Ramos (cell line): ENCODE data around the gene UBE2V1.
"Not testable (repeated sequence)": the region's sequence is repeated elsewhere in the genome, so short reads cannot be mapped to it uniquely, and the experiment has no call there.

Source experiments
- in situ Hi-C: fragments of 300-500 bp; cut with MboI; formaldehyde crosslinking; loops from one replicate; pipeline ENCODE4 v1.14.3; 2022; ENCODE audit warnings: low sequenced_read_pairs; ENCODE audit not compliant: unreplicated experiment

UBE2V1 gene

DNA sequence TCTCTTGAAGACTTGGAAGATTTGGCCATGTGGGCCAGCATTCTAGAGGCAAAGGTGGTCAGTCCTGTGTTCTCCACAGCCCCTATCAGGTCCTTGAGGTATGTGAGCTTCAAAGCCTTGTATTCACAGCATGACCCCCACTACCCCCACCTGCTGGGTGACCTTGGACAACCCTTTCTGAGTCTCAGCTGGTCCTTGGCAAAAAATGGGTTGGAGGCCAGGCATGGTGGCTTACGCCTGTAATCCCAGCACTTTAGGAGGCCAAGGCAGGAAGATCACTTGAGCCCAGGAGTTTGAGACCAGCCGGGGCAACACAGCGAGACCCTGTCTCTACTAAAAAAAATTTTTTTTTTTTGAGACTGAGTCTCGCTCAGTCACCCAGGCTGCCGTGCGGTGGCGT, 42.6 kb downstream of the UBE2V1 start:
- in situ Hi-C loops, result loop anchor here (5.0 kb wide), 1 partner anchor 88 kb away; the partner anchor contains the start of gene SNAI1

DNA sequence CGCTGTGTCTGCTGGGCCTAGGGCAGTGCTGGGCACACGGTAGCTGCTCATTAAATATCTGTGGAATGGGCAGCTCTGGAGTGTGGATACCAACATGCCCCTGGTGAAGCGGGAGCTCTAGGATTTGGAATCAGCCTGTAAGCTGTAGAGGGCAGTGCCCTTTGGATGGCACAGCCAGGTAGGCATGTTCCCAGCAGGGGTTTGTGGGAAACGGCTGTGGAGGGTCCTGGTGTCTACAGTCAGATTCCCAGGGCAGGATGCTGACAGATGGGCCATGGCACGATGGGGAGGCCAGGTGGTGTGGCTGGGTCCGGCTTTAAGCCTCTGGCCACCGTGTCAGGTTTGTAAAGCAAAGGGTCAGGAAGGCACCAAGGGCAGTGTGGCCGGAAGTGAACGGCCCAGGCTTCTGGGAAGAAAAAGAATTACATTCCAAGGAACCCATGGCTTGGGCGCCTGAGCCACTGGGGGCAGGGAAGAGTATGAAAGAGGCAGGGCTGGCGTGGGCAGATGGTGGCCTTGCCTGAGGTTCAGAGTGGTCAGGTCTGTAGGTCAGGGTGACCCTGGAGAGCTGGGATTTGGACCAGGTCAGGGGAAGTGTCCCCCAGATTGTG, 44.8 kb downstream of the UBE2V1 start:
- in situ Hi-C loops, result no loop called here

DNA sequence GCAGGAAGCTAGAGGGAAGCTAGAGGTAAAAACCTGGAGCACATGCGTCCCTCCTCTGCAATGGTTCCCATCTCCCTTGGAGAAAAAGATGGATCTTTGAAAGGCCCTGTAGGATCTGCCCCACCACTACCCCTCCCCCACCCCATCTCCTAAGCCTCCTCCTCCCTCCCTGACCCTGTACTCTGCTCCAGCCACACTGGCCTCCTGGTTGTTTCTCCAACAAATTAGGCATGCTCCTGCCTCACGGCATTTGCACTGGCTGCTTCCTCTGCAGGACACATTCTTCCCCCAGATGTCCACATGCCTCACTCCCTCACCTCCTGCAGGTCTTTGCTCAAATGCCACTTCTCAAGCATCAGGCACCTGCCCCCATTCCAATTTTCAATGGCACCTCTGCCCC, 45.5 kb downstream of the UBE2V1 start:
- in situ Hi-C loops, result no loop called here

DNA sequence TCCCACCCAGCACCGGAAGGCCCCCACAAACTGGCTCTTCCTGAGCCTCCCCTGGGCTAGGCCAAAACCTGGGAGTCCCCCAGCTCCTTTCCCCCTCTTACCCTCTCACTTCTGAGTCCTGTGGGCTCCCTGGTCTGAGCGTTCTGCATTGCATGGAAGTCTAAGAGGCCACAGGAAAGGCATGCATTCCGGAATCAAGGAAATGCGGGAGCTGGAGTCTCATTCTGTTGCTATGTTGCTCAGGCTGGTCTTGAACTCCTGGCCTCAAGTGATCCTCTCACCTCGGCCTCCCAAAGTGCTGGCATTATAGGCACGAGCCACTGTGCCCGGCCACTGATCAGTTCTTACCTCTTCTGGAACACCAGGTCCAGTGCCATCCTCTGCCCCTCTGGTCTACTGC, 45.9 kb downstream of the UBE2V1 start:
- in situ Hi-C loops, result no loop called here

DNA sequence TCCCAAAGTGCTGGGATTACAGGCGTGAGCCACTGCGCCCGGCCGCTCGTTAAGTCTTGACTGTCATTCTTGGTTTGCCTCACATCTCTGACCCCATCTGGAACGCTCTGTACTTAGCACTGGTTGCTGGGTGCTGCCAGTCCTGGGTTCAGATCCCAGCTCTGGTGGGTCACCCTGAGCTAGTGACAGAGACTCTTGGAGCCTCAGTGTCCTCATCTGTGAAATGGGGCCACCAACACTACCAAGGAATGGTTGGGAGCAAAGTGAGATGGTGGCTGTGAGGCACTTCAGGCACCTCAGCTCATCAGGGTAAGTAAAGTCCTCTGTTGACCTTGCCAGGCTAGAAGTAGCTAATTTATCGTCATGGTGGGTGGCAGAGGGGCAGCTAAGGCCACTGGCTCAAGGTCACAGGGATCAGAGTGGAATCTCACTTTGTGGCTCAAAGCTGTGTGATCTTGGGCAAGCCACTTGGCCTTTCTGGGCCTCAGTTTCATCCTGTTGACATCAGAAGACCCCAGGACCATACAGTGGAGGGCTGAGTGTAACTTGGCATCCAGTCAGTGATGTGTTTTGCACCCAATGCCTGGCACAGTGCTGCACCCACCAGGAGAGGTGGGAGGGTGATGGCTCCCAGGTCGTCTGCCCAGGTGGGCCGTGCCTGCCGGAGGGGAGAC, 46.7 kb downstream of the UBE2V1 start:
- in situ Hi-C loops, result no loop called here

DNA sequence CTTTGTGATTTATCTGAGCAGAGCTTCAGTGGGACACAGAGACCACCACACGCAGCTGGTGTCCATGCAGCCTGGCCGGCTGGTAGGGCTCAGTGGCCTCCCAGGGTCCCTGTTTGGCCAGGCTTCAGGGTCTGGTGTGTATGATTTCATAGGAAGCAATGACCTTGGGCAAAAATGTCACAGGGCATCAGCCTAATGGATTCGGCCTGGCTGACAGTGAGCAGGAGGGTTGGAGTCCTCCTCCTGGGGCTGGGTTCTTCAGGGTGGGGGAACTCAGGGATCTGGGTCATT, 47.7 kb downstream of the UBE2V1 start:
- in situ Hi-C loops, result no loop called here

DNA sequence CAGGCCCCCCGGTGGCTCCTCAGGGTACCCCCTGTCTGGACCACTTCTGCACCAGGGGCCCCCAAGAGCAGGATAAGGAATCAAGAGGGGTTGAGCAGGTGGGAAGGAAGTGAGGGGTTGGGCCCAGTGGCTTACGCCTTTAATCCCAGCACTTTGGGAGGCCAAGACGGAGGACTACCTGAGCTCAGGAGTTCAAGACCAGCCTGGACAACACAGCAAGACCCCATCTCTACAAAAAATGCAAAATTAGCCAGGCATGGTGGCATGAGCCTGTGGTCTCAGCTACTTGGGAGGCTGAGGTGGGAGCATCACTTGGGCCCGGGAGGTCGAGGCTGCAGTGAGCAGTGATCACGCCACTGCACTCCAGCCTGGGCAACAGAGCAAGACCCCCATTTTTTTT, 49.2 kb downstream of the UBE2V1 start:
- in situ Hi-C loops, result not testable (repeated sequence)

DNA sequence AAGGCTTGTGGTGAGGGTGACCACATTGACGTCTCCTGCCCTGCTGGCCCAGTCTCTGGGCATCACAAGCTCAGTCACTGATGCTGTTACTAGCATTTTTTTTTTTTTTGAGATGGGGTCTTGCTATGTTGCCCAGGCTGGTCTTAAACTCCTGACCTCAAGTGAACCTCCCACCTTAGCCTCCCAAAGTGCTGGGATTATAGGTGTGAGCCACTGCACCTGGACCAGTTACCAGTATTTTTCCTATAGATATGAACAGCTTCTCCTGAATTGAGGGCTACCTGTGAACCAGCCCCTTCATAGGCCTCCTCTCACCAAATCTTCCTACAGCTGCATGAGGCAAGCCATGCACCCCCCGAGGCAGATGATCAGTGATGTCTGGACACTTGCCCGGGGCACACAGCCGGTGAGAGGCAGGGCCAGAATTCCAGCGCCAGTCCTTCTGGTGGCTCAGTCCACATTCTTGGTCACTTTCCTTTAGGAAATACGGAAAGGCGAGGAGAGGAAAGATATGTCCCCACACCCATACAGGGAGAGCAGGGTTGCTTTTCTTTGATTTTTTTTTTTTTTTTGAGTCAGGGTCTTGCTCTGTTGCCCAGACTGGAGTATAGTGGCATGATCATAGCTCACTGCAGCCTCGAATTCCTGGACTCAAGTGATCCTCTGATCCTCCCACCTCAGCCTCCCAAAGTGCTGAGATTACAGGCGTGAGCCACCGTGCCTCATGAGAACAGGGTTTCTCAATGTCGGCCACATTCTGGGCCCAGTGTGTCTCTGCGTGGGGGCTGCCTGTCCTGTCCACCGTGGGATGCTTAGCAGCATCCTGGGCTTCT, 50.7 kb downstream of the UBE2V1 start:
- in situ Hi-C loops, result no loop called here

DNA sequence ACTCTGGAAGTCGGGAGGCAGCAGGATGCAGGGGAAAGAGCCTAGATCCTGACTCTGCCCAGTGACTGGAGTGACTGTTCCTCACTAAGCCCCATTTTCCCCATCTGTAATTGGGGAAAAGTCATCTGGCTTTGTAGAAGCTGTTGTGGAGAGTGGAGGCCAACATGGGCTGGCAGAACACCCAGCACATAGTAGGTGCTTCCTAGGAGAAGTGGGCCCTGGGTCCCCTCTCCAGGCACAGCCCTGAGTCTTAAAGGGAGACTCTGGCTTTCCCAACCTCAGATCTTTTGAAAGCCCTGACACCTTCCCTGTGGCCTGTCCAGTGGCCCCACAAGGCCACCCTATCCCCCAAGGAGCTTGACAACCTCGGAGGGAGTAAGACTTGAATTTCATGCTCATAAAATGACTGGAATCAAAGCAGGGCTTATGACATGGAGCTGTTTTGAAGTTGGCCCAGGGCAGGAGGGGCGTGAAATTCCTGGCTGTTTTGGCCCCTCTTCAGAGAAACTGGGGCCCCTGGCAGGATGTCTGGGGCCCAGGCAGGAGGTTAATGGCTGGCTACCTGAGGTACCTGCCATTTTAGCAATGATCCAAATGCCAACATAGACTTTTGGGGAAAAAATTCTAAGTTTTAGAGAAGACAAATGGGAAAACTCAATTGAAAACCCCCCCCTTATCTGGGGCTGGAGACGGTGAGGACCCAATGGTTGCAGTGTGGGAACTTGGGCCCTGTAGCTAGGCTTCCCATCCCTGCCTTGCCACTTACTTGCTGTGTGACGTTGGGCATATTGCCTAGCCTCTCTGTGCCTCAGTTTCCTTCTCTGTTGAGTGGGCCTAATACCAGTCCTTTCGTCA, 51.6 kb downstream of the UBE2V1 start:
- in situ Hi-C loops, result no loop called here

DNA sequence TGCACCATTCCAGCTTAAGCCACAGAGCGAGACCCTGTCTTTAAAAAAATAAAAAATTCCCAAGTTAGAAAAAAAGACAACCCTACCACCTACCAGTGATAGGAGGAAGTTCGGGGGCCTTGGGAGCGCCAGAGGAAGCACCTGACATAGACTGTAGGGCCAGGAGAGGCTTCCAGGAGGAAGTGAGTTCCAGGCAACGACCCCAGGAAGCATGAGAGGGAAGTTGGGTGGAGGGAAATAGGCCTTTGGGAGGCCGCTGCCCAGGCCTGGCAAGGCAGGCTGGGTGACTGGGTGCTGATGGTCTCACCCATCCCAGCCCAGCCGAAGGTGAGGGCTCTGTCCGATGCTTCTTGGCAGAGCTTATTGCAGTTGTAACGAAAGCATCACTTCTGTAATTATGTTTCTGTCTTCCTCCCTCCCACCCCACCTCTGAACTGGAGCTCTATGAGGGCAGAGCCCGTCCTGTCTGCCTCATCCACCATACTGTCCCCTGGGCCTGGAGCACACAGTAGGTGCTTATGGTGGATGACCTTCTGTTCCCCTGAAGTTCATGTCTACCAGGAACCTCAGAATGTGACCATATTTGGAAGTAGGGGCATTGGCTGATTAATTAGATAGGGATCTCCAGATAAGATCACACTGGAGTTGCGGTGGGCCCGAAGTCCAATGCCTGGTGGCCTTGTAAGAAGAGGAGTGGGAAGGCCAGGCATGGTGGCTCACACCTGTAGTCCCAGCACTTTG, 54.1 kb downstream of the UBE2V1 start:
- in situ Hi-C loops, result no loop called here

DNA sequence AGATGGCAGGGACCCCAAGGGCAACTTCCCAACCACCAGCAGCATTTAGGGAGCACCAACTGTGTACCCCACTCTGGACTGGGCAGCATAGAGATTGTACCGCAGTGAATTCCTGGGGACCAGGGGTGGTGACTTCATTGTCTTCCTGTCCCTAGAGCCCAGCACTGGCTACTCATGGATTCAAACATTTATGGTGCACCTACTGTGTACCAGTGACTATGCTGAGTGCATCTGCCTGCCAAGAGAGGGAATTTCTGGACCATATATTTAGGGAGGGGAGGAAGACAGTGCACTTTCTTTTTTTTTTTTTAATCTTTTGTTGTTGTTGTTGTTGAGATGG, 55.3 kb downstream of the UBE2V1 start:
- in situ Hi-C loops, result no loop called here

DNA sequence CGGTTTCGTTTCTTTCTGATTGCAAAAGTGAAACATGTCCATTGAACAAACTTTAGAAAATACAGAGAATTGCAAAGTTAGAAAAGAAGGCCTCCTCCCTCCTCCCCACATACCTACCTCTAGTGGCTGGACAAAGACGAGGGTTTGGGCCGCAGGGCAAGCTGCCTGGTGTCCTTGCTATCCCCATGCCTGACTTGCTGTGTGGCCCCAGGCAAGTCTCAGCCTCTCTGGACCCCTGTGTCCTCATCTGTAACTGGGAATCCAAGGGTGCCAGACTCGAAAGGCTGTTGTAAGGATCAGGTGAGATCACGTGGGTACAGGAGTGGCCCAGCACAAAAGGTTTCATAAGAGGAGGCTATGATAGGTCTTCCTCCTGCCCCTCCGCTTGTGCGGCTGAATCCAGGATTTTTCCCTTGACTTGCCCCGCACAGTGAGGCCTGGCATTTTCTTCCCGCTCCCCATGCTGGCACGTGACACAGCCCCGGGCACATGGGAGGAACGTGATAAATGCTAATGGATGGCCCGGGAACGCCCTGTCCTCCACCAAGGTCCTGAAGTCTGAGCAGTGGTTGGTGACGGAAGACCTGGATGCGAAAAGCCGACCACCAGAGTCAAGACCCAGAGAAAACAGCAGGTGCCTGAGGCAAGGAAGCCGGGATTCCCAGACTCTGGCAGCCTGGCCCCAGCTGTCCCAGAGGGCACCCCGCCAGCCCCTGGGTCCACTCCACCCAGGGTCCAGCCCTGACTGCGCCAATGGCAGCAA, 55.8 kb downstream of the UBE2V1 start:
- in situ Hi-C loops, result no loop called here

DNA sequence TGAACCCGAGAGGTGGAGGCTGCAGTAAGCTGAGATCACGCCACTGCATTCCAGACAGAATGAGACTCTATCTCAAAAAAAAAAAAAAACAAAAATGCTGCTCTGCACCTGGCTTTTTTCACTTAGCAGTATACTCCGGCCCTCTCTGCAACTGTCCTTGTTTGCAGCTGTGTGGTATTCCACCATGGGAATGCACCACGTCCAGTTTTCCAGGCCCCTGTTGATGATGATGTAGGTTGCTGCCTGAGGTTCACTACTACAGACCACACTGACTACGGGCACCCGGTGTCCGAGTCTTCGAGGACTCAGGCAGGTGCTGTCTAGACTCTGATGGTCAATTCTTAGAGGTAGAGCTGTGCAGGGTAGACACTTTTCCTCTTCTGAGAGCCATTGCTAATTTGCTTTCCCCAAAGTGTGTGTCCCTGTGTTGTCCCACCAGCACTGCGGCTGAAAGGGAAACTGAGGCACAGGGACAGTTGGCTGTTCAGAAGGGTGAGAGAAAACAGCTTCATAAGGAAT, 56.5 kb downstream of the UBE2V1 start:
- in situ Hi-C loops, result no loop called here

DNA sequence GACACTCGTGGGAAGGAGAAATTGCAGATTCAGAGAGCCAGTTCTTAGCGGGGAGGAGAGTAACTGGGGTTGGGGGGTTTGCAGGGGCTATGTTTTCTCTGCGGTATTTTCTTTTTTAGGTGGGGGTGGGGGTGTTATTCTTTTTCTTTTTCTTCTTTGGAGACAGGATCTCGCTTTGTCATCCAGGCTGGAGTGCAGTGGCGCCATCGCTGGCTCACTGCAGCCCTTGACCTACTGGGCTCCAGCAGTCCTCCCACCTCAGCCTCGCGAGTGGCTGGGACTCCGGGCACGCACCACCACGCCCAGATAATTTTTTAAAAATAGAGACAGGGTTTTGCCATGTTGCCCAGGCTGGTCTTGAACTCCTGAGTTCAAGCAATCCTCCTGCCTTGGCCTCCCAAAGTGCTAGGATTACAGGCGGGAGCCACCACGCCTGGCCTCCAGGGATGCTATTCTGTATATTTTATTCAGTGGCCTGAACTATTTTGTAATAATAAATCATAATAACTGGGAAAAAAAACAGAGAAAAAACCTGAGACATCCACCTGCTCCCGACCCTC, 57.3 kb downstream of the UBE2V1 start:
- in situ Hi-C loops, result no loop called here

DNA sequence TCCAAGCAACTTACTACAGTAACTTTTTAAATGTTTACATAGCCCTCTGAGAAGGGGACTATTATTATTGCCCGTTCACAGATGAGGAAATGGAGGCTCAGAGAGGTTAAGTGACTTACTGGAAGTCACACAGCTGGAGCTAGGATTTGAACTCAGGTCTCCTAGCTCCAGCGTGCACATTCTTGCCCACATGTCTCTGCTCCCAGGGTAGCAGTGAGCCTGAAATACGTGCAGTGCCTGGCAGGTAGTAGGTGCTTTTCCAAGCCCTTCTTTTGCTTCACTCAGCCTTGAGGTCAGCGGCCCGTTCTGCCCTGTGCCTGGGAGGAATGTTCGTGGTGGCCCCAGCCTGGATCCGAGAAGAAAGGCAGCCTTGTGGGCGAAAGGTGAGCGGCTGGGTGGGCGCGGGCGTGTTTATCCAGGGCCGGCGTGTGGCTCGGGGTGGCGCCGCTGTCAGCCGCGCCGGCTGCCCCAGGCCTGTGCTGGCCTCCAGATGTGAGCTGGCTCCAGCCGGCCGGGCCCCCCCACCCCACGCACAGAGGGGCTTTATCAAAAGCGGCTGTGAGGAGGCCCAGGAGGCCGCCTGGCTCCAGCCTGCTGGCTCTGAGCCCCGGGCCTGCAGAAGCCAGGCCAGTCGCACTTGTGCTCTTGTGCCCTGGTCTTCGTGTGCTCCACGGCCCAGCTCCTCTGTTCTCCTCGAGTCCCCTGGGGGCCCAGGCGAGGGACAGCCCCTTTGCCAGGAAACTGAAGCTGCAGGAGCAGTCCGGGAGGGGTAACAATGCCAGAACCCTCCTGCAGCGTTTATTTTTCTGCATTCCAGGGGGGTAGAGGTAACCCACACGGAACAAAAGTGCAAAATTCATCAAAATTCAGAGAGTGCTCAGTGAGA, 58.1 kb downstream of the UBE2V1 start:
- in situ Hi-C loops, result no loop called here

DNA sequence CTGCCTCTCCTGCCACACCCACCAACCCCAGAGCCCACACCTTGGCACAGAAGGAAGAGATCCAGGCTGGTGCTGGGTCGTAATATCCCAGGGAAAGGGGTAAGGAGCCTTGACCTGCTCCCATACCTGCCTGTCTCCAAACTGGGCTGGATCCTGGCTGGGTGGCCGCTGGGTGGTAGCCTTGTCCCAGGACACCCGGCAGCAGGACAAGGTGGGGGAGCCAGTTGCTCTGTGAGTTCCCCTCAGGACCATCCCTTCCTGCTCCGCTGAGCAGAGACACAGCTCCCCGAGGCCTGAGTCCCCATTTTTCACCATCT, 58.8 kb downstream of the UBE2V1 start:
- in situ Hi-C loops, result no loop called here

DNA sequence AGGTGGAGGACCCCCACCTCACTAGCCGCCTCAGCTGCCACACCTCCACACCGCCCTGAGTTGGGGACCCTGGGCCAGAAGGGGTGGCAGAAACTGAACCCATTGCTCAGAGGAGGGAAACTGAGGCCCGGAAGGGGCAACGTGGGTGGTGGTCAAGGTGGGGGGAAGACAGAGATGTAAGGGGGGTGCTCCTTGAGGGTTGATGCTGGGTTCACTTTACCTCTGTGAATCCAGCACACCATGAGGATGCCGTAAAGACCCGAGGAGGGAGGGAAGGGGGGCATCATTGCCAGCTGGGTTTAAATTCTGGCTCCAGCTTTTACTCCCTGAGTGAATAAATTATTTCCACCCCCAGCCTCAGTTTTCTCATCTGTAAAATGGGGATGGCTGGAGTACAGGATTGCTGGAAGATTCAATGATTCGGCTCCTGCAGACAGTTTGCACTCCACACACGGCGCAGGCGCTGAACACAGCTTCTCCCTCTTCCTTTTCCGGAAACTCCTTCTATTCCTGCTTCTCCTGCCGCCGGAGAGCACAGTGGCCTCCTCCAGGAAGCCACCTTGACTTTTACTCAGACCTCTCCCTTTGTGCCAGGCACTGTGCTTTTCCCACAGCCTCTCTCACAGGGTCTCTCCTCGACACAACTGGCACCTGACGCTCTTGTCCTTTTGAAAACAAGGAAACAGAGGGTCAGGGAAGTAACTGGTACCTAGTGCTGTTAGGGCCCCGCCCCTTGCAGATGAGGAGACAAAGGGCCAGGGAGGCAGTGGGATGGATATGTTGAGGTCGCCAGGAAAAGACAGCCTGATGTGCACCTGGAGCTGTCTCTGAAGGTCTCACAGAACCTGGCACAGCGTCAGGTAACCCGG, 59.4 kb downstream of the UBE2V1 start:
- in situ Hi-C loops, result no loop called here
